ENCODE data around the gene UTRN.

Gene UTRN

GRCh38 chr6:144283646-144284477 lies 1.3 kb upstream of the UTRN start:
- no peak for DNase-seq (ENCODE audit: low spot score)

GRCh38 chr6:144284478-144284782 lies 705 bp upstream of the UTRN start:
- DNase-seq (ENCODE audit: low spot score), result no peak

- no peak for DNase-seq (ENCODE audit: low spot score)
These were observed 338 bp downstream of the UTRN start for GRCh38 chr6:144285548-144285797.

GRCh38 chr6:144285798-144286502 lies 815 bp downstream of the UTRN start:
- peak; percentile 41 for DNase-seq (ENCODE audit: low spot score)

- peak; percentile 83 for DNase-seq (ENCODE audit: low spot score)
These were observed 1.6 kb downstream of the UTRN start for GRCh38 chr6:144286503-144287393.

- DNase-seq (ENCODE audit: low spot score), result no peak
These were observed 3.9 kb downstream of the UTRN start for GRCh38 chr6:144289006-144289405.

- DNase-seq (ENCODE audit: low spot score), result no peak
These were observed 7.2 kb downstream of the UTRN start for GRCh38 chr6:144292372-144292771.

- no peak for DNase-seq (ENCODE audit: low spot score)
These were observed 8.9 kb downstream of the UTRN start for GRCh38 chr6:144294016-144294415.

- no peak for DNase-seq (ENCODE audit: low spot score)
These were observed 10.1 kb downstream of the UTRN start for GRCh38 chr6:144295211-144295610.

GRCh38 chr6:144295981-144296767 lies 11.0 kb downstream of the UTRN start:
- DNase-seq (ENCODE audit: low spot score), result no peak

GRCh38 chr6:144296973-144297372 lies 11.8 kb downstream of the UTRN start:
- no peak for DNase-seq (ENCODE audit: low spot score)

- DNase-seq (ENCODE audit: low spot score), result no peak
These were observed 12.5 kb downstream of the UTRN start for GRCh38 chr6:144297511-144298100.

- peak; percentile 23 for DNase-seq (ENCODE audit: low spot score)
These were observed 13.1 kb downstream of the UTRN start for GRCh38 chr6:144298194-144298593.

GRCh38 chr6:144298916-144299315 lies 13.8 kb downstream of the UTRN start:
- no peak for DNase-seq (ENCODE audit: low spot score)

- DNase-seq (ENCODE audit: low spot score), result no peak
These were observed 17.7 kb downstream of the UTRN start for GRCh38 chr6:144302701-144303372.

GRCh38 chr6:144304223-144304848 lies 19.2 kb downstream of the UTRN start:
- DNase-seq (ENCODE audit: low spot score), result no peak

- DNase-seq (ENCODE audit: low spot score), result no peak
These were observed 20.4 kb downstream of the UTRN start for GRCh38 chr6:144305567-144305966.

- no peak for DNase-seq (ENCODE audit: low spot score)
These were observed 20.9 kb downstream of the UTRN start for GRCh38 chr6:144305985-144306384.

GRCh38 chr6:144307880-144308279 lies 22.7 kb downstream of the UTRN start:
- no peak for DNase-seq (ENCODE audit: low spot score)

- no peak for DNase-seq (ENCODE audit: low spot score)
These were observed 25.6 kb downstream of the UTRN start for GRCh38 chr6:144310765-144311164.

- DNase-seq (ENCODE audit: low spot score), result no peak
These were observed 26.2 kb downstream of the UTRN start for GRCh38 chr6:144311361-144311760.
